Fibroblast of gingiva (primary cell): ENCODE data around the gene ZNF714.
A peak's percentile ranks its signal among the peaks of the same experiment; 100 is the strongest.

ENCODE experiments used
- DNase-seq: peaks from one replicate; pipeline ENCODE4 v3.0.0-alpha.2; 2011; ENCODE audit warnings: low read depth

ZNF714 gene

GRCh38 chr19:21082011-21082975, at the start of gene ZNF714:
TSS of gene ZNF714 (plus strand) at chr19:21082203. CDS start at chr19:21098269, 16,066 bp downstream.
- peak; percentile 66 for DNase-seq

GRCh38 chr19:21045028-21045427, 37.0 kb upstream of the ZNF714 start:
- no peak for DNase-seq

GRCh38 chr19:21046489-21046888, 35.5 kb upstream of the ZNF714 start:
- DNase-seq, result no peak

DNA sequence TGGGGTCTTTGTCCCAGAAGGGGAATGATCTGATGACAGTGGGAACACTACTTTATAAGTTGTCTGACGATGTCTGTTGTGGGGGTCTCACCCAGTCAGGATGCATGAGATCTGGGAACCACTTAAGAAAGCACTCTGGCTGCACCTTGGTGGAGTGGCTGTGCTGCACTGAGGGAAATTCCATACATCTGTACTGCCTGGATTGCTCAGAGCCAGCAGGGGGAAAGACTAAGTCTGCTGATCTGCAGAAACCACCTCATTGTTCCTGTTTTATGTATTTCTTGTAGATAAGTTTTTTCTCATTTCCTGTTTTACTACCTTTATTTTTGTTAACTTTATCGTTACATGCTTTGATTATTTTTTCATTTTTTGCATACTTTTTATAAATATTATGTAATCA, 34.3 kb upstream of the ZNF714 start:
- no peak for DNase-seq

DNA sequence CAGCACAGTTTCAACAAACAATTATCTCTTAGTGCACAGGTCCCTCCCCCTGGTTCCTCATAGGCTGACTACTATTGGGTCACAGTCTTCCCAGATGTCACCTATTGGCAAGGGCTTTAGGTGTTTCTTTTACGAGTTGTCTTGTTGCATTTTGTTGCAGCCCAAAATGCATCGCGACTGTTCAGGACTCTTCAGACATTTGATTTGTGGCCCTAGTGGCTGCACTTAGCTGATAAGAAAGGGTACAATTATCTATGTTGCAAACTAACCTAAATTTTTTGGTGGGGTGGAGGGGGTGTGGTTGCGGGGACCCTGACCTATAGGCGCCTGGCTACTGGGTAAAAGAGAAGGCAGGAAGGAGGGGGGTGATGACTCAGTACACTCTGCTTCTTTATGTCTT, 29.1 kb upstream of the ZNF714 start:
- no peak for DNase-seq

DNA sequence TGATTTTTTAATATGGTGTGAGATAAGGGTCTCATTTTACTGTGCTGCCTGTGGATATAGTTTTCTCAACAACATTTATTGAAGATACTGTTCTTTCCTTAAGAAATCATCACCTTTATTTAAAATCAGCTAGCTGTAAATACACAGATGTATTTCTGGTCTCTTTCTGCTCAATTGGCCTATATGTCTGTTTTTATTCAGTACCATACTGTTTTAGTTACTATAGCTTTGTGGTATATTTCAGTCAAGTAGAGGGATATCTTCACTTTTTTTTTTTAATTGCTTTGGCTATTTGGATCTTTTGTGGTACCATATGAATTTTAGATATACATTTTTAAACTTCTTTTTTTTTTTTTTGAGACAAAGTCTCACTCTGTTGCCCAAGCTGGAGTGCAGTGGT, 16.7 kb upstream of the ZNF714 start:
- no peak for DNase-seq

DNA sequence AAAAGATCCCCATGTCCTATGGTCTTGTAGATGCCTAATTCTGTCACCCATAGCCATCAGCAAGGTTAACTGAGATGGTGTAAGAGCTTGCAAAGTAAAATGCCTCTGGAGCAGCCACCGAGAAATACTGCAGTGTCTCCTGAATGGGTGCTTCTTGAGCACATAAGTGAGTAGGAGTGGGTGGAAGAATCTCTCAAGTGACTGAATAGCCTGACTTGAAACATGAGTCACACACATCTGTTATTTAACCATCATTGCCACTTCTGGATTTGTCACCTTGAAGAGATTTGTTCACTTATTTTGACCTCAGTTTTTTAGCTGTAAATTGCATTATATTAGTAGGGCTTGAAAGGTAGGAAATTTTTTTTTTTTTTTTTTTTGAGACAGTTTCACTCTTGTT, 2.3 kb downstream of the ZNF714 start:
- DNase-seq, result no peak

GRCh38 chr19:21087871-21088270, 5.9 kb downstream of the ZNF714 start:
- no peak for DNase-seq

GRCh38 chr19:21092109-21092508, 10.1 kb downstream of the ZNF714 start:
- no peak for DNase-seq

DNA sequence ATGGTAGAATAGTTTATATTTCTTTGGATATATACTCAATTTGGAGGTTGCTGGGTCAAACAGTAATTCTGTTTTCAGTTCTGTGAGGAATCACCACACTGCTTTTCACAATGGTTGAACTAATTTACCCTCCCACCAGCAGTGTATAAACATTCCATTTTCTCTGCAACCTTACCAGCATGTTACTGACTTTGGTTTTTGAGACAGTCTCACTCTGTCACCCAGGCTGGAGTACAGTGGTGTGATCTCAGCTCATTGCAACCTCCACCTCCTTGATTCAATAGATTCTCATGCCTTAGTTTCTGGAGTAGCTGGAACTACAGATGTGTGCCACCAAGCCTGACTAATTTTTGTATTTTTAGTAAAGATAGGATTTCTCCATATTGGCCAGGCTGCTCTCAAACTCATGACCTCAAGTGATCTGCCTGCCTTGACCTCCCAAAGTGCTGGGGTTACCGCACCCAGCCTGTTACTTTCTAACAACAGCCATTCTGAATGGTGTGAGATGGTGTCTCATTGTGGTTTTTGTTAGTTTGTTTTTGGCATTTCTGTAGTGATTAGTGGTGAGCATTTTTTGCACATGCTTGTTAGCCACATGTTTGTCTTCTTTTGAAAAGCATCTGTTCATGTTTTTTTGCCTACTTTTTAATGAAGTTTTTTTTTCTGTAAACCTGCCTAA, 12.5 kb downstream of the ZNF714 start:
- DNase-seq, result no peak

DNA sequence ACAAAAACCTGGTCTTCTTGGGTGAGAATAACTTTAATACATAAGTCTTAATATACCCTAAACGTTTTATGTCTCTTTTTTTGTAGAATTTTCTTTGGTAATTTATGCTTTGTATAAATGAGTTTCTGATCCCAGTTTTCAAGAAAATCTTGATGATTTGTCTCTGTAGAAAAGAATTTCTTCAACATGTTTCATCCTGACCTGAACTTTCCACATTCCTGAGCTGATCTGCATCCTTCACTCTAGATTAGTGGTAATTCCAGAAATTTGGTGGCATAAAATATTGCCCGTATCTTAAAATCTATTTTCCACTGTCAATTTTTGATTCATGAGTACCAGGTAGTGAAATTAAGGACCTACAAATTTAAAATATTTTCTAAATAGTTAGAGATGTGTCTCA, 16.3 kb downstream of the ZNF714 start:
- DNase-seq, result no peak

DNA sequence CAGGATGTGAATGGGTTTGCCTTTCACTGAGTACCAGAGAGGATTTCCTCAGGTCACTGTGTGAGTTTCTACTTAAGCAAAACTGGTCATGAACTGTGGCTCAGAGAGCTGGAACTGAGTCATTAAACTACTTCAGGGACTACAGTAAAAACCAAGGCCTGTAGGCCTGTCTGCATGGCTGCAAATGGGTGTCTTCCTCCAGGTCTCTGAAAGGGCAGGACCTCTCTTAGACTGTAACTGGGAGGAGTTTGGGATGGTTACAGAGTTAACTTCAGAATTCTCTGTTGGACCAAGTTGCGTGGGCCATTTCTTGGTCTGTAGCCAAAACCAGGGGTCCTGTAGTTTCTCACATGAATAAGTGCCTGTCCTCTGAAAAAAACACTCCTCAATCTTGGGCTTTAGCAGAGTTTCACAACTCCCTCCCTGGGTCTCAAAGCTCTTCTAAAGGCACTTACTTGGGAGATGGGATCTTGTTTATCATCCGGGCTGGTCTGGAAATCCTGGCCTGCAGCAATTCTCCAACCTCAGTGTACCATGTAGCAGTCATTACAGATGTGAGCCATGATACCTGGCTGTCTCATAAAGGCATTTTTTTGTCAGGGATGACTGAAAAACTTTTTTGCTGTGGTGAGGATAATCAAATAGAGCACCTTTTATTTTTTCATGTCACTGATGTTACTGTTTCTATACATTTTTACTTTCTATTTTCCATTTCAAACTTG, 19.7 kb downstream of the ZNF714 start:
- no peak for DNase-seq

DNA sequence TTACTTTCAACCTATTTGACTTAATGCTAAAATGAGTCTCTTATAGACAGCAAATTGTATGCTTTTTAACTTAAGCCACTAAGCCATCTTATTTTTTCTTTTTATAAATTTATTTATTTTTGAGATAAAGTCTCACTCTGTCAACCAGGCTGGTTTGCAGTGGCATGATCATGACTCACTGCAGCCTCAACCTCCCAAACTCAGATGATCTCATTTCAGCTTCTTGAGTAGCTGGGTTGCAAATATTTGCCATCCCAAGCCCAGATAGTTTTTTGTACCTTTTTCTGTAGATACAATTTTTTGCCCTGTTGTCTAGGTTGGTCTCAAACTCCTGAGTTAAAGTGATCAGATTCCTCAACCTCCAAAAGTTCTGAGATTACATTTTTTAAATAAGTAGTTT, 27.1 kb downstream of the ZNF714 start:
- no peak for DNase-seq

GRCh38 chr19:21110183-21110582, 28.2 kb downstream of the ZNF714 start:
- DNase-seq, result no peak

DNA sequence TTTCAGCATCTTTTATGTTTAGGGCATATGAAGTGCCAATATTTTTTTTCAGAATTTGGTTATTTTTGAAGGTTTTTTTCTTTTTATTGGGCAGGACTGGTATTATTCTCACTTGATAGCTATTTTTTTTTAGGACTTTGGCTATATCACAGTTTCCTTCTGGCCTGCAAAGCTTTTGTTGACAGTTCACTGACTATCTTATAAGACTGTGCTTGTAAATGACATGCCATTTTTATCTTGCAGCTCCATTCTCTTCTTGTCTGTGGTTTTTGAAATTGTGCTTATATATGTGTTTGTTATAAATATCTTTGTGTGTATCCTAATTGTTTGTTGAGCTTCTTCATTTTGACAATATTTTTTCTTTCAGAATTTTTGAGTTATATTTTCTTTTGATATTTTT, 33.4 kb downstream of the ZNF714 start:
- DNase-seq, result no peak

GRCh38 chr19:21117041-21117907, 35.3 kb downstream of the ZNF714 start:
- DNase-seq, result no peak

- DNase-seq, result no peak
Measured at GRCh38 chr19:21126078-21126477, 44.1 kb downstream of the ZNF714 start.

DNA sequence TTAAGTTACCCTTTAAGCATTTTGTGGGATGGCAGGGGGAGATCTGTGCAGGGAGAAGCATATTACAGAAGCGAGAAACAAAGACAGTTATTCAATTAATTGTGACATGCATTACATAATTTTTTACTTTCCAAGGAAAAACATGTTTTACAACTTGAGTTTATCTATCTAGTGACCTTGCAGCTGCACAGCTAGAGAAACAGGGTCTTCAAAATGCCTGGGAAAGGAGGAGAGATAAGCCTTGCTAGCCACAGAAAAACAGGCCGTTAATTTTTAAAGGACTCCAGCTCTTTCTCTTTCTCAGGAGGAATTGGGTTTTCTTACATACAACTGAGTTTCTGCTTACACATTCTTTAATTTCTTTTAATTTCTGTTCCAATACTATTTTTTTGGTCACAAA, 45.0 kb downstream of the ZNF714 start:
- no peak for DNase-seq

DNA sequence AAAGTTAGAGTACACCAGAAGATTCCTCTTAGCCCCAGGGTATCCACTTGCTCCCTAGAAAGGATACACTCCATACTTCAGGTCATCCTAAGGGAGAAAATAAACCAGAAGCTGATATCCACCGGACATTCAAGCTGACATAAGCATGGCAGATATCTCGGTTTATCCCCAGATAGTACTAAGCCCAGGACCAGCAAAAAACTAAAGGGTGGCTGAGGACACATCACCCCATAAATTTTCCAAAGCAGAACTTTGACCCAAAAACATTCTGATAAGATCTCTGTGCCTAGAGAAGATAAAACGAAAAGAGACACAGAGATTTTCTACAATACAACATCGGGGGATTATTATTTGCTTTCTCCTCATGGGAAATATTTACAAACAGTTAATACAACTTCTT, 45.9 kb downstream of the ZNF714 start:
- DNase-seq, result no peak

DNA sequence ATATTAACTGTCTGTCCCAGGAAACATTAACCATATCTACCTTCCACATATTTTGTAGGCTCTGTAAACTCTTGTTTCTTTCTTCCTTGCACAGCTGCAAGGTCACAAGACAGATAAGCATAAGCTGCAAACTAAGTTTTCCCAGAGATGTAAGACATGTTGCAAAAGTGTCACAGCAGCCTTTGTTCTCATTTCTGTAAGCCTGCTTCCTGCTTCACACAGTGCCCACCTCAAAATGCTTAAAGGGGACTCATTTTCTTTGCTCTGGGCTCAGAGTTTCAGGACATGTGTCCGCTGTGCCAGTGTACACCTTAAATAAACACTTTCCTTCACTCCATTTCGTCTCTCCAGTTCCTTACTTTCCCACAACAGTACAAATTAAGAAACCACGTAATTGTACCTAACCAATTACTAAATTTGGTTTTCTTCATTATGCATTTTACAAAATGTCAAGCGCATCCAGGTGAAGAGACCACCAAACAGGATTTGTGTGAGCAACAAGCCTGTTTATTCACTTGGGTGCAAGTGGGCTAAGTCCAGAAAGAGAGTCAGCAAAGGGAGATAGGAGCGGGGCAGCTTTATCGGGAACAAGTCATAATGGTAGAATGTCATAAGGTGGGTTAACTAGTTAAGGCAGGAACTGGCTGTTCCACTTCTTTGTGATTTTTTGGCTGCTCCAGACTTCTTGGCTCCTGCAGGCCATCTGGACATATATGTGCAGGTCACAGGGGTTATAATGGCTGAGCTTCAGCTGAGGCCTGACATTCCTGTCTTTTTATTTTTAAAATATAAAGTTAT, 47.1 kb downstream of the ZNF714 start:
- DNase-seq, result no peak
